GM10248 (cell line): ENCODE results near the gene FAM222B.
"Not testable (repeated sequence)": the region's sequence is repeated elsewhere in the genome, so short reads cannot be mapped to it uniquely, and the experiment has no call there.

Experiments used
- CTCF ChIA-PET: fragments of 300-600 bp; sonication (Branson Sonifier 250); formaldehyde crosslinking; extraction: SDS; loops from one replicate; lab custom pipeline; 2021; ENCODE audit warnings: antibody characterized with exemption; lab: Yijun Ruan, JAX
- POLR2A ChIA-PET: fragments of 350-650 bp; sonication (Branson Sonifier 250); formaldehyde crosslinking; extraction: SDS; loops from one replicate; lab custom pipeline; 2020; ENCODE audit warnings: antibody characterized with exemption; lab: Yijun Ruan, JAX
- DNase-seq: peaks from one replicate; pipeline ENCODE4 v3.0.0; 2012; ENCODE audit errors: extremely low spot score
- CTCF ChIP-seq: IDR thresholded peaks from 2 replicates; pipeline ENCODE4 v1.5.1; 2012; ENCODE audit warnings: mild to moderate bottlenecking, low read depth; ENCODE audit errors: extremely low read depth, missing control alignments, control extremely low read depth

Gene FAM222B

GRCh38 chr17:28879886-28880571 is 37.4 kb upstream of the FAM222B start:
- TF ChIP-seq CTCF, result no peak
- DNase-seq, result no peak
- POLR2A ChIA-PET, result no interaction called here
- CTCF ChIA-PET, result interaction anchor here (1.2 to 2.8 kb wide), 5 partner anchors 8 to 153 kb away, joined by 4 to 15 read pairs (median 9); no protein-coding TSS in a partner anchor

- peak; percentile 56 for TF ChIP-seq CTCF
- POLR2A ChIA-PET, result interaction anchor here (0.6 kb wide), 1 partner anchor 152 kb away, joined by 10 read pairs; no protein-coding TSS in a partner anchor
- CTCF ChIA-PET, result interaction anchor here (0.7 to 2.8 kb wide), 11 partner anchors 9 to 152 kb away, joined by 3 to 15 read pairs (median 4); no protein-coding TSS in a partner anchor
- DNase-seq, result peak; percentile 70
Measured at GRCh38 chr17:28878981-28879380, 36.4 kb upstream of the FAM222B start.

DNA sequence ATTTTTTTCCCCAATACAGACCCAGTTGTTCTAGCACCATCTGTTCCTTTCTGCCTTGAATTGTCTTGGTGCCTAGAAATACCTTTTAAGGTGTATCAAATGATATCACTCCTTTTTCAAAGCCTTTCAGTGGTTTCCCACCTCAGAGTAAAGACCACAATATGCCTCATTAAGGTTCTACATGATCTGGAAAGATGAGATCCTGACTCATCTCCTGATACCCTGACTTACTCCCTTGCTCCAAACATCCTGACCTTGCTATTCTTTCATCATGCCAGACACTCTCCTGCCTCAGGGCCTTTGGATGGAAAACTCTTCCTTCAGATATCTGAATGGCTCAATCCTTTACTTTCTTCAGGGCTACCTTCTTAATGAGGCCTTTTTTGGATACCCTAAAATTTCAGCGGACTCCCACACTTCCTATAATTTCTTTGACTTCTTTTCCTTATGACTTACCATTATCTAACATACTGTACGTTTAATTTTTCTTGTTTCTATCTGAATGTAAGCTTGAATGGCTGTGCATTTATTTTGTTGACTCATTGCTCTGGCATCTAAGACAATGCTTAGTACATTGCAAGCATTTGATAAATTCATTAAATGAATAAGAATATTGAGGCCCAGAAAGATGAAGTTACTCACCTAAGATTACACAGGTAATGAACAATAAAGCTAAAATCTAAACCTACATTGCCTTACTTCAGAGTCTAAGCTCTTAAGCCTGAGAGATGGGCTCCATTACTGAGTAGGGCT is 35.7 kb upstream of the FAM222B start:
- CTCF ChIA-PET, result interaction anchor here (0.7 to 2.8 kb wide), 10 partner anchors 9 to 151 kb away, joined by 3 to 15 read pairs (median 4); no protein-coding TSS in a partner anchor
- TF ChIP-seq CTCF, result no peak
- POLR2A ChIA-PET, result interaction anchor here (0.6 kb wide), 1 partner anchor 152 kb away, joined by 10 read pairs; no protein-coding TSS in a partner anchor
- no peak for DNase-seq

- DNase-seq, POLR2A ChIA-PET: not testable (repeated sequence)
- CTCF ChIA-PET, result interaction anchor here (1.5 to 2.8 kb wide), 3 partner anchors 14 to 151 kb away, joined by 3 to 9 read pairs (median 4); partner anchors contain the start of genes DHRS13 and TLCD1
Measured at GRCh38 chr17:28877150-28877711, 34.6 kb upstream of the FAM222B start.

DNA sequence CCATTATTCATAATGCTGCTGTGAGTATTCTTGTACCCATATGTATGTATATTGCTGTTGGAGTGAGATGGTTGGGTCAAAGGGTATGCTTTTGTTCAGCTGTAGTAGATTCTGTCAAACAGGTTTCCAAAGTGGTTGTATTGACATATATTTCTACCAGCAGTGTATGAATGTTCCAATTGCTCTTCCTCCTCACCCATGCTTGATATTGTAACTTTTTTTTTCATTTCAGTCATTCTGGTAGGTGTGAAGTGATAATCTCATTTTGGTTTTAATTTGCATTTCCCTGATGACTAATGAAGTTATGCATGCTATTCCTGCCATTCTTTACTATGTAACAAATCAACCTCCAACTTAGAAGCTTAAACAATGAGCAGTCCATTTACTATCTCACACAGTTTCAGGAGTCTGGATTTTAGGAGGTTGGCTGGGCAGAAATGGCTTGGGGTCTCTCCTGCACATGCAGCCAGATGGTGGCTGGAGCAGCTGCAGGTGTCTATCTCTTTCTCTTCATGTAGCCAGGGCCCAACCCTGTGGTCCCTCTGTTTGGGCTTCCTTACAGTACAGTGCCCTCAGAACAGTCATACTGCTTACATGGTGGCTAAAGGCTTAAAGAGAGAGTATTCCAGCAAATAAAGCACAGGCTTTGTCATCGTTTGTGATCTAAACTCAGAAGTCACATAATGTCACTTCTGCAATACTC is 33.4 kb upstream of the FAM222B start:
- CTCF ChIA-PET, result interaction anchor here (1.5 to 1.7 kb wide), 2 partner anchors 27 to 149 kb away, joined by 3 to 4 read pairs; partner anchors contain the start of genes DHRS13 and TLCD1
- no peak for DNase-seq
- POLR2A ChIA-PET, result no interaction called here
- TF ChIP-seq CTCF, result no peak

DNA sequence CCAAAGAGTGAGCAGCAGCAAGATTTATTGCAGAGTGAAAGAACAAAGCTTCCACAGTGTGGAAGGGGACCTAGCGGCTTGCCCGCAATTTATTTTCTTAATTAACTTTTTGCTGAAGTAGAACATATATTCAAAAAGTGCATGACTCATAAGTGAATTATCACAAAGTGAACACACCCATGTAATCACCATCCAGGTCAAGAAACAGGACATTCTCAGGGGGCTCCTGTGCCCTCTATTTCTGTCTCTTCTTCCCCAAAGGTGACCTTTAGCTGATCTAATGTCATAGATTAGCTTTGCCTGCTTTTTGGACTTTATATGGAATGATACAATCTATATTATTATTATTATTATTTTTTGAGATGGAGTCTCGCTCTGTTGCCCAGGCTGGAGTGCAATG is 32.2 kb upstream of the FAM222B start:
- ChIA-PET POLR2A (no interaction called here), CTCF (interaction anchor here (0.8 kb wide), 1 partner anchor 9 kb away, joined by 3 read pairs; no protein-coding TSS in a partner anchor)
- no peak for DNase-seq
- no peak for TF ChIP-seq CTCF
